KMS-11 (cell line): Measurements from ENCODE around the gene KRTAP13-3.

Experiments used
- H2AFZ ChIP-seq: fragments of 200-600 bp; sonication (generic); 2 replicates; pipeline ENCODE4 v1.6.1; 2016; ENCODE audit warnings: antibody characterized with exemption, mixed run types, low read depth
- H3K27ac ChIP-seq: fragments of 200-600 bp; sonication (generic); 2 replicates; pipeline ENCODE4 v1.6.1; 2016; ENCODE audit warnings: mild to moderate bottlenecking, mixed run types
- H3K27me3 ChIP-seq: fragments of 200-600 bp; sonication (generic); 2 replicates; pipeline ENCODE4 v1.6.1; 2017; ENCODE audit warnings: mild to moderate bottlenecking, low read depth, mixed run types, moderate library complexity; ENCODE audit not compliant: insufficient read depth
- H3K36me3 ChIP-seq: fragments of 200-600 bp; sonication (generic); 2 replicates; pipeline ENCODE4 v1.6.1; 2017; ENCODE audit warnings: mild to moderate bottlenecking, mixed run types; ENCODE audit not compliant: insufficient read depth
- H3K4me1 ChIP-seq: fragments of 200-600 bp; sonication (generic); 2 replicates; pipeline ENCODE4 v1.6.1; 2016; ENCODE audit warnings: mild to moderate bottlenecking, low read depth, mixed run types; ENCODE audit not compliant: poor library complexity, severe bottlenecking
- H3K4me2 ChIP-seq: fragments of 200-600 bp; sonication (generic); 2 replicates; pipeline ENCODE4 v1.7.0; 2016; ENCODE audit warnings: mild to moderate bottlenecking, mixed run types
- H3K4me3 ChIP-seq: fragments of 200-600 bp; sonication (generic); IDR thresholded peaks from 2 replicates; pipeline ENCODE4 v1.6.1; 2017; ENCODE audit warnings: low read depth, low read length, mixed read lengths; ENCODE audit not compliant: insufficient read depth
- H3K79me2 ChIP-seq: fragments of 200-600 bp; sonication (generic); 2 replicates; pipeline ENCODE4 v1.6.1; 2016; ENCODE audit warnings: low read depth, mixed run types; ENCODE audit not compliant: insufficient read depth
- H3K9ac ChIP-seq: fragments of 200-600 bp; sonication (generic); 2 replicates; pipeline ENCODE4 v1.6.1; 2016; ENCODE audit warnings: mild to moderate bottlenecking, mixed run types
- H4K20me1 ChIP-seq: fragments of 200-600 bp; sonication (generic); 2 replicates; pipeline ENCODE4 v1.6.1; 2016; ENCODE audit warnings: mild to moderate bottlenecking, mixed run types; ENCODE audit not compliant: insufficient read depth
- TF ChIP-seq, protein P1 (sequence below): fragments of 200-600 bp; sonication (generic); conservative IDR thresholded peaks from 2 replicates; pipeline ENCODE4 v1.6.1; 2017; ENCODE audit warnings: low read depth, mild to moderate bottlenecking, antibody characterized with exemption, low read length, moderate library complexity, mixed read lengths

Gene KRTAP13-3

DNA sequence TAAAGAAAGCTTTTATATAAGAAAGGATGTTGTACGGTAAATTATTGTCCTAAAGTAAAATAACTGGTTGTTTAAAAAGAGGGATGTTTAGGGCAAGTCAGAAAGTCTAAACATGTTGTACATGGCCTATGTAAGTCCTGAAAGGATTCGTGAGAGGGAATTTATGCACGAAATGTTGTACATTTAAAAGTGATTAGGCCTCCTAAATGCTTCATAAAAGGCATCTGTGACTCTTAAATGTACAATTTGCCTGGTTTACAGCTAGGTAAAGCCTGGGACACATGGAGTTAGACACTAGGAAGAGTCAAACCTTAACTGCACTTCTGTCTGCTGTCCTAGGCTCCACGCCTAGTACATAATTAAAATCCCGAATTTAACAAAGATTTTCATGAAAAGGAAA is 9.7 kb downstream of the KRTAP13-3 start:
- Histone ChIP-seq H2AFZ (no peak overlapping the region), H3K4me2 (no peak overlapping the region), H3K27ac (no peak overlapping the region), H3K4me1 (no peaks in the 10 kb centered on the region), H3K9ac (no peak overlapping the region), H3K36me3 (no peaks in the 10 kb centered on the region), H3K79me2 (no peaks in the 10 kb centered on the region), H3K4me3 (no peak overlapping the region), H3K27me3 (no peaks in the 10 kb centered on the region), H4K20me1 (no peaks in the 10 kb centered on the region)
- TF ChIP-seq, protein P1, sequence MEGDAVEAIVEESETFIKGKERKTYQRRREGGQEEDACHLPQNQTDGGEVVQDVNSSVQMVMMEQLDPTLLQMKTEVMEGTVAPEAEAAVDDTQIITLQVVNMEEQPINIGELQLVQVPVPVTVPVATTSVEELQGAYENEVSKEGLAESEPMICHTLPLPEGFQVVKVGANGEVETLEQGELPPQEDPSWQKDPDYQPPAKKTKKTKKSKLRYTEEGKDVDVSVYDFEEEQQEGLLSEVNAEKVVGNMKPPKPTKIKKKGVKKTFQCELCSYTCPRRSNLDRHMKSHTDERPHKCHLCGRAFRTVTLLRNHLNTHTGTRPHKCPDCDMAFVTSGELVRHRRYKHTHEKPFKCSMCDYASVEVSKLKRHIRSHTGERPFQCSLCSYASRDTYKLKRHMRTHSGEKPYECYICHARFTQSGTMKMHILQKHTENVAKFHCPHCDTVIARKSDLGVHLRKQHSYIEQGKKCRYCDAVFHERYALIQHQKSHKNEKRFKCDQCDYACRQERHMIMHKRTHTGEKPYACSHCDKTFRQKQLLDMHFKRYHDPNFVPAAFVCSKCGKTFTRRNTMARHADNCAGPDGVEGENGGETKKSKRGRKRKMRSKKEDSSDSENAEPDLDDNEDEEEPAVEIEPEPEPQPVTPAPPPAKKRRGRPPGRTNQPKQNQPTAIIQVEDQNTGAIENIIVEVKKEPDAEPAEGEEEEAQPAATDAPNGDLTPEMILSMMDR: no peak

DNA sequence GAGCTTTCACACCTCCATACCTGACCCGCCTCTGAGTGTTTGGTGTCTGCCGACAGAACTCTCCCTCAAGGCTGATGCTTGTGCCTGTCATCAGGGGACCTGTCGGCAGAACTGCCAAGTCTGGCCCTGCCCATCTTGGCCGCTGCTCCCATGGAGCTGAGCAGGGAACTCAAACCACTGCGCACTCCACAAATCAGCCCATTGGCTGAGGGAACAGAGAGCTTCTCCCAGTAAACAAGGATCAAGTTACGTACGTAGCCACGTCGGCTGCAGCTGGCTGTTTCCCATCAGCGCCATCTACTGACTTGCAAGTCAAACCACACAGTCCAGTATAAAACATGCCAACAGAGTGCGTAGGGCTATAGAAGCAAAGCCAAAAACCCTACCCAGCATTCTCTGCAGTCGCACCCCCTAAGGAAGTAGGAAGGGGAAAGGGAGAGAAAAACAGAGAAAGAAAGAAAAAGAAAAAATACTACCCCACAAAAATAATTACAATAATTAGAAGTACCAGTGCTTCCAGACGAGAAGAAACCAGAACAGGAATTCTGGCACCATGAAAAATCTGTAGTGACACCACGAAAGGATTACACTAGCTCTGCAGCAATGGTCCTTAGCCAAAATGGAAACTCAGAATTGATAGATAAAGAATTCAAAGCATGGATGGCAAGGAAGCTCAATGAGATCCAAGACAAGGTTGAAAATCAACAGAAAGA is 16.8 kb downstream of the KRTAP13-3 start:
- H3K36me3 ChIP-seq: no peaks in the 10 kb centered on the region
- peak overlapping the region; percentile 55; the same call in 1 of the 2 replicates for H2AFZ ChIP-seq
- no peak overlapping the region for H3K4me2 ChIP-seq
- TF ChIP-seq, protein P1: peak; percentile 63
- no peak overlapping the region for H3K27ac ChIP-seq
- H3K79me2 ChIP-seq: no peaks in the 10 kb centered on the region
- H3K4me3 ChIP-seq: no peak overlapping the region
- H3K27me3 ChIP-seq: no peaks in the 10 kb centered on the region
- no peaks in the 10 kb centered on the region for H4K20me1 ChIP-seq
- no peak overlapping the region for H3K9ac ChIP-seq
- H3K4me1 ChIP-seq: no peaks in the 10 kb centered on the region

DNA sequence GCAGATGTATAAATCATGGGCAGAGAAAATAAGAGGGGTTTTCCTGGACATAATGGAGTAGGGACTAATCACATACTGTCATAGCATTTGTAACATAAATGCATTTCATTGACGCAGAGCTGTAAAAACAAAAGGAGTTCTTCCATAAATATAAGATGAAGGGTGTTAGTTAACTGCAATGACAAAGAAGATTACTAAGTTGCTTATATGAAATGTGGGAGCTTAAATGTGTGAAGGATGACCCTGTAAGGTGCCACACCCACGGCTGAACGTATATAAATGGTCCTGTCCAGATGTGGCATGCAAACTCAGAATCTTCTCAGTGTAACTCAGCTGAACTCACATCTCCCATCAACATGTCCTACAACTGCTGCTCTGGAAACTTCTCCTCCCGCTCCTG is 30.0 kb downstream of the KRTAP13-3 start, which contains the start of gene KRTAP13-1:
KRTAP13-1 (plus strand) TSS at position 301 of the 400 bp plus-strand sequence; CDS start at position 357, 56 bp downstream.
- TF ChIP-seq, protein P1: no peak
- Histone ChIP-seq H3K27ac (no peak within 1 kb of the TSS), H3K4me2 (no peak within 1 kb of the TSS), H3K9ac (no peak within 1 kb of the TSS), H4K20me1 (no peaks in the 10 kb centered on the region), H3K36me3 (no peaks in the 10 kb centered on the region), H2AFZ (no peak within 1 kb of the TSS), H3K79me2 (no peaks in the 10 kb centered on the region), H3K4me3 (no peak within 1 kb of the TSS), H3K4me1 (no peaks in the 10 kb centered on the region), H3K27me3 (no peaks in the 10 kb centered on the region)

DNA sequence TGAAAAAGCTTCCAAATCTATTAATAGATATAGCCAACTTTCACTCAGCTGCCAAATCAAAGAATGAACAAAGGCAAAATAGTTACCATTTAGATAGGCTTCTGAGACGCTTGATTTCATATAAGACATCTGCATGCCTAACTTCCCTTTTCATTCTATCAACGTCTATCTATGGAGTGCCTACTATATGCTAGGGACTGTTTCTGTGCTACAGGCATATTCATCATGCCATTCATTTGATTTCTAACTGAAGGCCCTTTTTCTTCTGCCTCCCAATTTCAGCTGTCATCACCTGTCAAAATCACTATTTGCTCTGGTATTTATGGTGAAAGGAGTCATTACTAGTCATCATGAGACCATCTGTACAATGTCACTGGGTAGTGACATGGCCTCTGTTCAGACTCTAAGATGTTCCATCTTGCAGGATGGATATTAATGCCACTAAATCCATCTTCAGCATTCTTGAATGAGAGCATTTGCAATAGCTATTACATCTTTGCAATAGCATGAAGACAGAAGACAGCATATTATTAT is 34.2 kb downstream of the KRTAP13-3 start:
- Histone ChIP-seq H4K20me1 (no peaks in the 10 kb centered on the region), H3K4me3 (no peak overlapping the region), H3K27me3 (no peaks in the 10 kb centered on the region), H3K36me3 (no peaks in the 10 kb centered on the region), H2AFZ (no peak overlapping the region), H3K27ac (no peak overlapping the region), H3K4me1 (no peaks in the 10 kb centered on the region), H3K79me2 (no peaks in the 10 kb centered on the region), H3K9ac (no peak overlapping the region), H3K4me2 (no peak overlapping the region)
- TF ChIP-seq, protein P1: no peak
